Neutrophil (primary cell): ENCODE data around the gene STARD4.

Experiments used
- H3K27ac ChIP-seq: fragments of 200-600 bp; sonication (generic); 2 replicates; pipeline ENCODE4 v1.5.1; 2016; ENCODE audit warnings: mild to moderate bottlenecking, moderate library complexity
- H3K27me3 ChIP-seq: fragments of 200-600 bp; sonication (generic); 2 replicates; pipeline ENCODE4 v1.6.0; 2016; ENCODE audit warnings: mild to moderate bottlenecking
- H3K36me3 ChIP-seq: fragments of 200-600 bp; sonication (generic); 2 replicates; pipeline ENCODE4 v1.5.1; 2017
- H3K4me1 ChIP-seq, 2 experiments: fragments of 200-600 bp in 1 of 2; sonication (generic) in 1 of 2; 1 replicate in 1 of 2; 2 replicates in 1 of 2; pipeline versions ENCODE4 v1.5.1 to v1.6.1; 2013 to 2016; ENCODE audit warnings: low read depth in 1 of 2, low read length in 1 of 2, mild to moderate bottlenecking in 1 of 2, moderate library complexity in 1 of 2; ENCODE audit not compliant: control insufficient read depth in 1 of 2, insufficient read depth in 1 of 2
- H3K4me3 ChIP-seq, 2 experiments: fragments of 200-600 bp in 1 of 2; sonication (generic) in 1 of 2; 1 replicate in 1 of 2; 2 replicates in 1 of 2; pipeline ENCODE4 v1.5.1; 2013 to 2016; ENCODE audit warnings: low read depth in 1 of 2, low read length in 1 of 2, mild to moderate bottlenecking in 1 of 2, moderate library complexity in 1 of 2
- H3K9me3 ChIP-seq: fragments of 200-600 bp; sonication (generic); 2 replicates; pipeline ENCODE4 v1.5.1; 2016
- TF ChIP-seq, protein P1 (sequence below): fragments of 200-600 bp; sonication (generic); IDR thresholded peaks from 2 replicates; pipeline ENCODE4 v1.5.1; 2016; ENCODE audit warnings: antibody characterized with exemption

STARD4 gene

DNA sequence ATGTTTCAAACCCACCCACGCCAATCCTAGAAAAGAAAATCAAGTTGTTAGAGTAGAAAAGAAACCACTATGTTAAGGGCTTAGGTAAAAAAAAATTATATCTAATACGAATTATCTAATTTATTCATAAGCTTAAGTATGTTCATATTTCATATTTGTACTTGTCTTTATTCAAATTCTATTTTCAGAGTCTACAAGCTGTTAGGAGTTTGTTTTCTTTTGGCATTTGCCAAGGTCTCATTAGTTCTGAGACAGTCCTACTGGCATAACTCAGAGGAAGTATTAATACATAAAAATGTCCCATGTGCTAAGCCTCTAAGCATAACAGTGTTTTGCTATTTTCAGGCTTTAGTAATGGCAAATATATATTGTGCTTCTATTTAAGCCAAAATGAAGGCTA lies 57.6 kb downstream of the STARD4 start:
- H3K4me1 ChIP-seq = no peaks in the 10 kb centered on the region
- no peaks in the 10 kb centered on the region for H3K9me3 ChIP-seq
- TF ChIP-seq, protein P1, sequence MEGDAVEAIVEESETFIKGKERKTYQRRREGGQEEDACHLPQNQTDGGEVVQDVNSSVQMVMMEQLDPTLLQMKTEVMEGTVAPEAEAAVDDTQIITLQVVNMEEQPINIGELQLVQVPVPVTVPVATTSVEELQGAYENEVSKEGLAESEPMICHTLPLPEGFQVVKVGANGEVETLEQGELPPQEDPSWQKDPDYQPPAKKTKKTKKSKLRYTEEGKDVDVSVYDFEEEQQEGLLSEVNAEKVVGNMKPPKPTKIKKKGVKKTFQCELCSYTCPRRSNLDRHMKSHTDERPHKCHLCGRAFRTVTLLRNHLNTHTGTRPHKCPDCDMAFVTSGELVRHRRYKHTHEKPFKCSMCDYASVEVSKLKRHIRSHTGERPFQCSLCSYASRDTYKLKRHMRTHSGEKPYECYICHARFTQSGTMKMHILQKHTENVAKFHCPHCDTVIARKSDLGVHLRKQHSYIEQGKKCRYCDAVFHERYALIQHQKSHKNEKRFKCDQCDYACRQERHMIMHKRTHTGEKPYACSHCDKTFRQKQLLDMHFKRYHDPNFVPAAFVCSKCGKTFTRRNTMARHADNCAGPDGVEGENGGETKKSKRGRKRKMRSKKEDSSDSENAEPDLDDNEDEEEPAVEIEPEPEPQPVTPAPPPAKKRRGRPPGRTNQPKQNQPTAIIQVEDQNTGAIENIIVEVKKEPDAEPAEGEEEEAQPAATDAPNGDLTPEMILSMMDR = no peak
- no peak overlapping the region for H3K27ac ChIP-seq
- H3K36me3 ChIP-seq = no peaks in the 10 kb centered on the region
- H3K27me3 ChIP-seq = no peaks in the 10 kb centered on the region
- H3K4me3 ChIP-seq = no peak overlapping the region

DNA sequence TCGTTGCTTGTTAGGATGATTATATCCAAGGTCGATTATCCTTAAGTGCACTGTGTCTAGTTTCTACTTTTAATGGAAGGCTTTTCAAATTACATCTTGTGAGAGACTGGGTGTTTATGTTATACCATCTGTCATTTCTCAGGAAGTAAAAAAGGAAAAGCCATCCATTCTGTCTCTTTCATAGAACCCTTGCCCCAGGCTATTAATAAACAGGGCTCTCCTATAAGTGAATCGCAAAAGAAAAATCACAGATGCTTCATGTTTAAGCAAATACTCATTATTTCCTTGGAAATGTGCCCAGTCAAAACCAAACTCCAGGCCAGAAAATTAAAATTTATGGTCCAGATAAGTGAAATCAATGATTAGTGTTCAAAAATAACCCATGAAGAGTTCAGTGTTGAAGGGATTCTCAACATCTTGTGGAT lies 58.1 kb downstream of the STARD4 start:
- Histone ChIP-seq H3K4me3 (no peak overlapping the region), H3K27ac (no peak overlapping the region), H3K27me3 (no peaks in the 10 kb centered on the region), H3K9me3 (no peaks in the 10 kb centered on the region), H3K4me1 (no peaks in the 10 kb centered on the region), H3K36me3 (no peaks in the 10 kb centered on the region)
- TF ChIP-seq, protein P1 = no peak

DNA sequence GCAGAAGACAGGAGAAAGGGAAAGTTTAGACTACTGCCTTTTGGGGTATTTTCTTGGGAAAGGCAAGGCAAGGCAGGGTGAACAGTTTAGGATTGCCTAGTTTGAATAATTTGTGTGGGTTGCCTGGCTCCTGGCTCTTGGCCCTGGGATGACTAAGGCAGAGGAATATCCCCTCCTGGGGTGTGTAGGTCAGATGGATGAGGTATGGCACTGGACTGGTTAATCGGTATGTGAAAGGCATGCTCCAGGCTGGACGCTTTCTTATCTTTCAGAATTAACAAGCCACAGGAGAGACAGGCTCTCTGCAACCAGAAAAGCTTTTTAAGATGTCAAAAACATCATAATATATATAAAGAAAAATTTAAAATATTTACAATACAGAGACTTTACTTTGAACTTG lies 58.6 kb downstream of the STARD4 start:
- no peaks in the 10 kb centered on the region for H3K27me3 ChIP-seq
- no peaks in the 10 kb centered on the region for H3K4me1 ChIP-seq
- no peak overlapping the region for H3K4me3 ChIP-seq
- H3K36me3 ChIP-seq = no peaks in the 10 kb centered on the region
- TF ChIP-seq, protein P1 = no peak
- H3K27ac ChIP-seq = no peak overlapping the region
- no peaks in the 10 kb centered on the region for H3K9me3 ChIP-seq

DNA sequence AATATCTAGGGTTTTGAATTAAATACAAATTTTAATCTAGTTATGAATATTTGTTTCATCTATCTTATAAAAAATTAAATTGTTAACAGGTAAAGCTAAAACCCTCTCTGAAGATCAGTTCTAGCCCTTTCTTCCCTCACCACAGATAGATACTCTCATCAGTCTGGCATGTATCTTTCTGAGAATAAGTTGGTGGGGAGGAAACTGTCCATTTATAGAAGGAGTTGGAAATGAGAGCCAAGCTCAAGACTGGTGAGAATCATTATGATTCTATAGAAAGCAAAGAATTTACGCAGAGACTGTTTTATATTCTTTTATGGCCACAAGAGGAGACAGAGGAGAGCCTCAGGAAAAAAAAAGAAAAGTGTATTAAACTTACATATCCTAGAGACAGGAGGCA lies 59.0 kb downstream of the STARD4 start:
- TF ChIP-seq, protein P1 = no peak
- no peak overlapping the region for H3K27ac ChIP-seq
- H3K36me3 ChIP-seq = no peaks in the 10 kb centered on the region
- no peaks in the 10 kb centered on the region for H3K9me3 ChIP-seq
- H3K4me3 ChIP-seq = no peak overlapping the region
- H3K27me3 ChIP-seq = no peaks in the 10 kb centered on the region
- no peaks in the 10 kb centered on the region for H3K4me1 ChIP-seq

DNA sequence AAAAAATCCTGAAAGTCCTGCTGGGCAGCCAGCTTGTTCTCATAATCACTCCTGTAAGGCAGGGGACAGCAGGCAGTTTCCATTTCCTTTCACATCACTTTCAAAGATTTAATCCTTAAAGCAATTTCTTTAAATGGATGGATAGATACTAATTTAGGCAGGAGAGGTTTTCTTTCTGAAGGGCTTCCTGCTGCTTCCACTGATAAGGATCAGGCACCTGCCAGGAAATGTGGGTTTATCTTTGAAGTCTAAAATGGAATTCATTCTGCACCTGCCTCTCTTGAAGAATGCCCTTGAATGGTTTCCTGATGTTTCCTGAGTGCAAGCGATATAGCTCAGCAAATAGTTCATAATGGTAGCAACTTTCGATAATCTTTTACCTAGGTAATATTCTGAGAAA lies 64.5 kb downstream of the STARD4 start:
- H3K36me3 ChIP-seq = no peaks in the 10 kb centered on the region
- H3K27ac ChIP-seq = no peak overlapping the region
- H3K27me3 ChIP-seq = no peaks in the 10 kb centered on the region
- no peak overlapping the region for H3K4me3 ChIP-seq
- no peaks in the 10 kb centered on the region for H3K9me3 ChIP-seq
- TF ChIP-seq, protein P1 = no peak
- H3K4me1 ChIP-seq = no peaks in the 10 kb centered on the region

DNA sequence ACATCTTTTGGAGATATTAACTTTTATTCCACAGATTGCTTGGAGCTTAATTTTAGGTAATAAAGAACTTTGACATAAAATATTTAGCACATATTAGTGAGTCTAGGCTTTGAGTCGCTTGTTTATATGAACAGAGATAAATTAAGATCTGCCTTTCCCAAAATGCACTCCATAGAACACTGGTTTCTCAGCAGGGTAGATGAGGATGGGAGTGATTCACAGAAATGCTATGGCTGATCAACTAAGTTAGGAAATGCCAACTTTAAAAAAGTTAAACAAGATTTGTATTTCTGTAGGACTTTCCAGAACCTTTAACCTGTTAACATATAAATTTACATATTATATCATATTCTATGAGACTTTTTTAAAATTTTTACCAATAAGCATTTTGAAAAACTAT lies 65.2 kb downstream of the STARD4 start:
- Histone ChIP-seq H3K27me3 (no peaks in the 10 kb centered on the region), H3K4me1 (no peaks in the 10 kb centered on the region), H3K4me3 (no peak overlapping the region), H3K27ac (no peak overlapping the region), H3K36me3 (no peaks in the 10 kb centered on the region), H3K9me3 (no peaks in the 10 kb centered on the region)
- TF ChIP-seq, protein P1 = no peak
